K562 (cell line): ENCODE results near the gene CCDC78. TPM values are rescaled to one million over a fixed set of nuclear protein-coding genes. Genes with fewer than 3 reads are reported as not detected.

Experiments
- ATAC-seq: fragments of 200-7000 bp; cut with Tn5 transposase; 3 replicates; pipeline ENCODE4 v1.9.1; 2020; ENCODE audit warnings: moderate library complexity
- BruUV-seq: library from RNA; stranded (reverse); fragments of 400-500 nt; replicated peaks from 2 replicates; lab custom pipeline; 2021; lab: Mats Ljungman, UMichigan
- CTCF ChIA-PET: fragments of 300-600 bp; formaldehyde crosslinking; extraction: SDS; loops from one replicate; lab custom pipeline; 2021; ENCODE audit warnings: low intra/inter-chr PET ratio; lab: Yijun Ruan, JAX
- POLR2A ChIA-PET: fragments of 300-600, 350-650 bp; sonication (Branson Sonifier 250); formaldehyde crosslinking; extraction: SDS; loops from one replicate; lab custom pipeline; 2021; ENCODE audit warnings: antibody characterized with exemption, inconsistent platforms; lab: Yijun Ruan, JAX
- DNase-seq, 4 experiments: peaks; one replicate each; pipeline versions ENCODE4 v3.0.0 to v3.0.0-alpha.2; 2011 to 2018; ENCODE audit warnings: low spot score in 3 of 4, mixed read lengths in 3 of 4; ENCODE audit errors: extremely low read depth in 1 of 4
- FAIRE-seq: peaks from 2 replicates; lab custom pipeline; 2011; peaks lifted over from hg19 to GRCh38; lab: Jason Lieb, UNC
- H2AFZ ChIP-seq: 2 replicates; pipeline ENCODE4 v1.6.0; 2011; ENCODE audit warnings: low read depth, low read length, control low read depth, inconsistent platforms
- H3K27ac ChIP-seq: fragments of 200-600 bp; 3 replicates; pipeline ENCODE4 v1.8.0; 2011; ENCODE audit warnings: low read depth, mild to moderate bottlenecking, control low read depth, inconsistent platforms, low read length, moderate library complexity, mixed read lengths; ENCODE audit errors: extremely low read depth
- H3K27me3 ChIP-seq, 2 experiments: fragments of 300-600 bp in 1 of 2; 2 replicates in 1 of 2; 3 replicates in 1 of 2; pipeline versions ENCODE4 v1.6.0 to v1.8.0; 2011; ENCODE audit warnings: inconsistent platforms in 2 of 2, low read length in 2 of 2, mild to moderate bottlenecking in 1 of 2, mixed read lengths in 1 of 2, moderate library complexity in 1 of 2; ENCODE audit not compliant: control insufficient read depth in 2 of 2, insufficient read depth in 2 of 2
- H3K36me3 ChIP-seq: fragments of 300-600 bp; 3 replicates; pipeline ENCODE4 v1.8.0; 2011; ENCODE audit warnings: mild to moderate bottlenecking, low read length, inconsistent platforms; ENCODE audit not compliant: control insufficient read depth, insufficient read depth
- H3K4me1 ChIP-seq, 2 experiments: fragments of 200-600 bp in 1 of 2; replicated peaks in 1 of 2; 2 replicates in 1 of 2; 3 replicates in 1 of 2; pipeline versions ENCODE4 v1.5.1 to v1.8.0; 2011; ENCODE audit warnings: inconsistent platforms in 2 of 2, low read length in 2 of 2, mild to moderate bottlenecking in 1 of 2, mixed read lengths in 1 of 2, moderate library complexity in 1 of 2; ENCODE audit not compliant: control insufficient read depth in 2 of 2, insufficient read depth in 2 of 2
- H3K4me2 ChIP-seq: 2 replicates; pipeline ENCODE4 v1.6.1; 2011; ENCODE audit warnings: low read length, control low read depth, inconsistent platforms, mixed read lengths; ENCODE audit not compliant: insufficient read depth
- H3K4me3 ChIP-seq: fragments of 200-600 bp; sonication (generic), shearing (Covaris generic); 2 replicates; pipeline ENCODE4 v1.5.1; 2016; ENCODE audit warnings: control low read depth, inconsistent platforms
- H3K79me2 ChIP-seq: fragments of 200-600 bp; 3 replicates; pipeline ENCODE4 v1.8.0; 2011; ENCODE audit warnings: low read length, inconsistent platforms; ENCODE audit not compliant: control insufficient read depth, insufficient read depth
- H3K9ac ChIP-seq, 2 experiments: 2 replicates each; pipeline versions ENCODE4 v1.6.0 to v1.6.1; 2011; ENCODE audit warnings: low read depth in 2 of 2, low read length in 2 of 2, control low read depth in 1 of 2, inconsistent platforms in 1 of 2, mild to moderate bottlenecking in 1 of 2, mixed read lengths in 1 of 2; ENCODE audit not compliant: insufficient read depth in 1 of 2
- H3K9me1 ChIP-seq: one replicate; pipeline ENCODE4 v1.6.0; 2011; ENCODE audit warnings: inconsistent platforms, mild to moderate bottlenecking, low read length, moderate library complexity; ENCODE audit not compliant: control insufficient read depth, insufficient read depth
- H3K9me3 ChIP-seq: replicated peaks from 2 replicates; pipeline ENCODE4 v1.5.1; 2011; ENCODE audit warnings: low read depth, low read length, inconsistent platforms; ENCODE audit not compliant: control insufficient read depth, insufficient read depth
- H4K20me1 ChIP-seq: replicated peaks from 2 replicates; pipeline ENCODE4 v1.6.1; 2011; ENCODE audit warnings: low read length, inconsistent platforms, mixed read lengths; ENCODE audit not compliant: control insufficient read depth, insufficient read depth
- EGR1 ChIP-seq: fragments of 450-650 bp; conservative IDR thresholded peaks from 2 replicates; pipeline ENCODE4 v1.6.1; 2017; ENCODE audit warnings: mild to moderate bottlenecking
- MECOM ChIP-seq: fragments of 250-450 bp; sonication (Bioruptor Pico); IDR thresholded peaks from 2 replicates; pipeline ENCODE4 v1.8.0; 2022; ENCODE audit warnings: inconsistent platforms
- RBM25 ChIP-seq: fragments of 200-400 bp; formaldehyde crosslinking; IDR thresholded peaks from 2 replicates; pipeline ENCODE4 v1.6.1; 2018; ENCODE audit warnings: low read length, low read depth, moderate library complexity; ENCODE audit not compliant: severe bottlenecking
- ZFP1 ChIP-seq: fragments of 450-650 bp; formaldehyde crosslinking; IDR thresholded peaks from 2 replicates; pipeline ENCODE4 v1.4.0; 2020; ENCODE audit warnings: mild to moderate bottlenecking, mixed read lengths
- WGBS: fragments of 100-300 bp; shearing (Covaris generic); methylation state at CpG from one replicate; pipeline ENCODE4 v1.1.6; 2016; ENCODE audit warnings: low coverage, mixed read lengths; ENCODE audit not compliant: insufficient coverage; ENCODE audit errors: missing lambda C conversion rate; 5-methylcytosine and 5-hydroxymethylcytosine counted together
- in situ Hi-C: fragments of 300-500 bp; cut with MboI; formaldehyde crosslinking; loops from 4 replicates; pipeline ENCODE4 v1.15.0; 2018; ENCODE audit warnings: inconsistent platforms, mixed read lengths
- intact Hi-C: fragments of 100-400 bp; cut with micrococcal nuclease; formaldehyde crosslinking; loops from 2 replicates; pipeline ENCODE4 v1.14.2; 2022
- polyA plus RNA-seq, 8 experiments: library from polyadenylated mRNA; depleted of rRNA in 4 of 8; stranded (reverse) in 5 of 8; unstranded in 3 of 8; fragments of >200 nt; fragmentation: Nextera tagmentation in 2 of 8; fragmentation: Illumina TruSeq in 1 of 8; extraction: Ambion mirVana in 2 of 8; extraction: Trizol in 1 of 8; gene quantifications; 2 replicates each; pipeline versions ENCODE4 v1.2.1 to v1.2.3, GENCODE V29; 2011 to 2014; ENCODE audit warnings: inconsistent platforms in 1 of 8, missing spikeins in 1 of 8
- total RNA-seq, 7 experiments: library from RNA; depleted of rRNA in 6 of 7; stranded (reverse); fragments of >200 nt in 6 of 7; fragmentation: Illumina TruSeq in 2 of 7; extraction: Trizol in 2 of 7; gene quantifications; 2 replicates each; pipeline versions ENCODE4 v1.2.1 to v1.2.3, GENCODE V29; 2011 to 2021; ENCODE audit warnings: low replicate concordance in 1 of 7
- TF ChIP-seq, protein P1 (sequence below): fragments of 450-650 bp; IDR thresholded peaks from 2 replicates; pipeline ENCODE4 v1.6.1; 2016; ENCODE audit warnings: low read depth

Gene CCDC78
- total and polyA plus RNA-seq, 9 of the 15 experiments (the other 6 are each of a cell fraction or from before 2014, with no cell fraction given), result 0.24 to 17.7 (median 2.9) TPM

GRCh38 chr16:760545-761343 lies 34.5 kb upstream of the CCDC78 start, which contains the start of gene MSLN:
Gene MSLN (plus strand): TSS chr16:760734. CDS start chr16:762681, 1,947 bp downstream.
- H3K4me1 ChIP-seq, result peaks cover 2 to 63% of the 10 kb centered on the region in 2 experiments; a peak in 4 of 5 replicates
- no TSS peak for BruUV-seq
- H3K9ac ChIP-seq, result peak within 1 kb of the TSS in 1 of 2 experiments; percentile 81; a peak in 2 of 4 replicates
- ChIA-PET POLR2A (interaction anchor here (0.6 to 2.1 kb wide), 6 partner anchors 10 to 463 kb away, joined by 3 to 4 read pairs (median 3); no protein-coding TSS in a partner anchor), CTCF (no interaction called here)
- DNase-seq (no peak), FAIRE-seq (no peak), ATAC-seq (no peak)
- H3K9me3 ChIP-seq, result no peaks in the 10 kb centered on the region
- WGBS, result 46% methylated on average over 30 of the region's 37 CpGs
- H3K9me1 ChIP-seq, result no peaks in the 10 kb centered on the region
- H3K27ac ChIP-seq, result no peak within 1 kb of the TSS
- no peak within 1 kb of the TSS for H2AFZ ChIP-seq
- TF ChIP-seq, protein P1, sequence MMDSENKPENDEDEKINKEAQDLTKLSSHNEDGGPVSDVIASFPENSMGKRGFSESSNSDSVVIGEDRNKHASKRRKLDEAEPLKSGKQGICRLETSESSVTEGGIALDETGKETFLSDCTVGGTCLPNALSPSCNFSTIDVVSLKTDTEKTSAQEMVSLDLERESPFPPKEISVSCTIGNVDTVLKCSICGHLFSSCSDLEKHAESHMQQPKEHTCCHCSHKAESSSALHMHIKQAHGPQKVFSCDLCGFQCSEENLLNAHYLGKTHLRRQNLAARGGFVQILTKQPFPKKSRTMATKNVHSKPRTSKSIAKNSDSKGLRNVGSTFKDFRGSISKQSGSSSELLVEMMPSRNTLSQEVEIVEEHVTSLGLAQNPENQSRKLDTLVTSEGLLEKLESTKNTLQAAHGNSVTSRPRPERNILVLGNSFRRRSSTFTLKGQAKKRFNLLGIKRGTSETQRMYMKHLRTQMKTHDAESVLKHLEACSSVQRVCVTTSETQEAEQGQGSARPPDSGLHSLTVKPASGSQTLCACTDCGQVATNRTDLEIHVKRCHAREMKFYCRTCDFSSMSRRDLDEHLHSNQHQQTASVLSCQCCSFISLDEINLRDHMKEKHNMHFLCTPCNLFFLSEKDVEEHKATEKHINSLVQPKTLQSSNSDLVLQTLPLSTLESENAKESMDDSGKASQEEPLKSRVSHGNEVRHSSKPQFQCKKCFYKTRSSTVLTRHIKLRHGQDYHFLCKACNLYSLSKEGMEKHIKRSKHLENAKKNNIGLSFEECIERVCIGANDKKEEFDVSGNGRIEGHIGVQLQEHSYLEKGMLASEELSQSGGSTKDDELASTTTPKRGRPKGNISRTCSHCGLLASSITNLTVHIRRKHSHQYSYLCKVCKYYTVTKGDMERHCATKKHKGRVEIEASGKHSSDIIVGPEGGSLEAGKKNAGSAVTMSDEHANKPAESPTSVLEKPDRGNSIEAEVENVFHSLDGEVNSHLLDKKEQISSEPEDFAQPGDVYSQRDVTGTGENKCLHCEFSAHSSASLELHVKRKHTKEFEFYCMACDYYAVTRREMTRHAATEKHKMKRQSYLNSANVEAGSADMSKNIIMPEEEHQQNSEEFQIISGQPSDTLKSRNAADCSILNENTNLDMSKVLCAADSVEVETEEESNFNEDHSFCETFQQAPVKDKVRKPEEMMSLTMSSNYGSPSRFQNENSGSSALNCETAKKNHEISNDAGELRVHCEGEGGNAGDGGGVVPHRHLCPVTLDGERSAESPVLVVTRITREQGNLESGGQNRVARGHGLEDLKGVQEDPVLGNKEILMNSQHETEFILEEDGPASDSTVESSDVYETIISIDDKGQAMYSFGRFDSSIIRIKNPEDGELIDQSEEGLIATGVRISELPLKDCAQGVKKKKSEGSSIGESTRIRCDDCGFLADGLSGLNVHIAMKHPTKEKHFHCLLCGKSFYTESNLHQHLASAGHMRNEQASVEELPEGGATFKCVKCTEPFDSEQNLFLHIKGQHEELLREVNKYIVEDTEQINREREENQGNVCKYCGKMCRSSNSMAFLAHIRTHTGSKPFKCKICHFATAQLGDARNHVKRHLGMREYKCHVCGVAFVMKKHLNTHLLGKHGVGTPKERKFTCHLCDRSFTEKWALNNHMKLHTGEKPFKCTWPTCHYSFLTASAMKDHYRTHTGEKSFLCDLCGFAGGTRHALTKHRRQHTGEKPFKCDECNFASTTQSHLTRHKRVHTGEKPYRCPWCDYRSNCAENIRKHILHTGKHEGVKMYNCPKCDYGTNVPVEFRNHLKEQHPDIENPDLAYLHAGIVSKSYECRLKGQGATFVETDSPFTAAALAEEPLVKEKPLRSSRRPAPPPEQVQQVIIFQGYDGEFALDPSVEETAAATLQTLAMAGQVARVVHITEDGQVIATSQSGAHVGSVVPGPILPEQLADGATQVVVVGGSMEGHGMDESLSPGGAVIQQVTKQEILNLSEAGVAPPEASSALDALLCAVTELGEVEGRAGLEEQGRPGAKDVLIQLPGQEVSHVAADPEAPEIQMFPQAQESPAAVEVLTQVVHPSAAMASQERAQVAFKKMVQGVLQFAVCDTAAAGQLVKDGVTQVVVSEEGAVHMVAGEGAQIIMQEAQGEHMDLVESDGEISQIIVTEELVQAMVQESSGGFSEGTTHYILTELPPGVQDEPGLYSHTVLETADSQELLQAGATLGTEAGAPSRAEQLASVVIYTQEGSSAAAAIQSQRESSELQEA, result no peak
- TF ChIP-seq RBM25 (no peak), MECOM (CRISPR knock-in tag) (no peak), EGR1 (0 out of 2 replicates have a peak, but pooled peaks have one; percentile 7), ZFP1 (CRISPR knock-in tag) (no peak)
- intact Hi-C loops (no loop called here), in situ Hi-C loops (no loop called here)
- H3K36me3 ChIP-seq, result no peaks in the 10 kb centered on the region
- H3K4me2 ChIP-seq, result no peak within 1 kb of the TSS
- no peaks in the 10 kb centered on the region for H4K20me1 ChIP-seq
- peaks cover 0 to 6% of the 10 kb centered on the region in 2 experiments; a peak in 1 of 5 replicates for H3K27me3 ChIP-seq
- no peak within 1 kb of the TSS for H3K4me3 ChIP-seq
- no peaks in the 10 kb centered on the region for H3K79me2 ChIP-seq
